ENCODE results near the gene ASTN2. TPM values are rescaled to one million over a fixed set of nuclear protein-coding genes. Genes with fewer than 3 reads are reported as not detected.

Gene ASTN2
- polyA plus RNA-seq, 1 experiment, result 12.8 TPM

DNA sequence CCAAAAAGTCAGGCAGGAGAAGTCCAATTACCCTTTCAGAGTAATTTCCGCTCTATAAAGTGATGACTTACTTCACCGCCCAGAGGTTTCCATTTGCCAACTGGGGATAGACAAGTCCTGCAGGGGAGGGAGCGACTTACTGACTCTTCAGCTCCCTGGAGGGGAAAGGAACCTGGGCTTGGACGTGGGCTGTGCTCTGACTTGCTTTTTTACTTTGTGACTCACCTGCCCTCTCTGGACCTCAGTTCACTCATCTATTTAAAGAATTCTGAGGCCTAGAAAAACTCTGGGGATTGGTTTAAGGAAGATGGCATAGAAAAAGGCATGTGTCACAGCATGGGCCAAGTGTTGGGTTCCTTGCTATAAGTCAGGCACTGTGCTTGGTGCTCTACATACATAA is 908.2 kb downstream of the ASTN2 start:
- no peak for TF ChIP-seq CTCF (IDR thresholded peaks at IDR 0.05; ENCODE audit: insufficient read depth, low read depth, low read length)
- ChIA-PET POLR2A (no interaction called here), CTCF (no interaction called here)
- Histone ChIP-seq H3K4me3 (ENCODE audit: low read depth, low read length) (no peak overlapping the region), H3K27me3 (ENCODE audit: control insufficient read depth, insufficient read depth, low read length) (no peaks in the 10 kb centered on the region), H3K36me3 (ENCODE audit: control insufficient read depth, insufficient read depth, low read length) (no peaks in the 10 kb centered on the region)
- DNase-seq (ENCODE audit: low read depth), result no peak

DNA sequence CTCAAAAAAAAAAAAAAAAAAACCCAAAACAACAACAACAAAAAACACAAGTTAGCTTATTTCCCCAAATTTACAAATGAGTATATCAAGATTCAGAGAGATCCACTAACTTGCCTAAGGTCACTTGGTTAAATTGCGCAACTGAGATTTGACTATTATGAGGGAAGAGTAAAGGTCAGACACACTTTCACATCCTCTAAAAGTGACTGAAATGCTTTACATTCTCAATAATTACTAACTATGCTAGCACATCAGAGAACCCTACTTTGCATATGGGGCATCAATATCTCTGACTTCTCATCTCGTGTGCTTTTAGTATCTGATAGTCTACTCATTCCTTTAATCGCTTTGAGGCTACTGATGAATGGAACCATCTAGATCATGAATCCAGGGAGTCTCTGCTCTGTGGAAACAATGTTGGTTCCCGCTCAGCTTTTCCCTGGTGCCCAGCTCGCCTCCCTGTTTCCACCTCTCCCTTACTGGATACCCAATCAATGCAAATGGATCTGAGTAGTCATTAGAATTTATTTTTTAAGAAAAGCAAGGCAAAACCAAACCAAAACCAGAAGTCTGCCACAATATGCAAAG is 909.9 kb downstream of the ASTN2 start:
- POLR2A ChIA-PET, result no interaction called here

GRCh38 chr9:116504081-116504480 is 910.8 kb downstream of the ASTN2 start:
- POLR2A ChIA-PET, result no interaction called here

More for the DNA sequence above, 909.9 kb downstream of the ASTN2 start:
- H3K27me3 ChIP-seq (ENCODE audit: control insufficient read depth, insufficient read depth, low read length), result no peaks in the 10 kb centered on the region
- DNase-seq (ENCODE audit: low read depth), result no peak
- H3K4me3 ChIP-seq (ENCODE audit: low read depth, low read length), result no peak overlapping the region
- CTCF ChIA-PET, result no interaction called here
- no peak for TF ChIP-seq CTCF (IDR thresholded peaks at IDR 0.05; ENCODE audit: insufficient read depth, low read depth, low read length)
- H3K36me3 ChIP-seq (ENCODE audit: control insufficient read depth, insufficient read depth, low read length), result no peaks in the 10 kb centered on the region

GRCh38 chr9:116502746-116503145 is 912.1 kb downstream of the ASTN2 start:
- POLR2A ChIA-PET, result no interaction called here
- CTCF ChIA-PET, result interaction anchor here (0.6 to 1.4 kb wide), 3 partner anchors 23 to 69 kb away, joined by 3 to 5 read pairs (median 3); no protein-coding TSS in a partner anchor
- no peak for TF ChIP-seq CTCF (IDR thresholded peaks at IDR 0.05; ENCODE audit: insufficient read depth, low read depth, low read length)
- no peak for DNase-seq (ENCODE audit: low read depth)
- Histone ChIP-seq H3K4me3 (ENCODE audit: low read depth, low read length) (no peak overlapping the region), H3K36me3 (ENCODE audit: control insufficient read depth, insufficient read depth, low read length) (no peaks in the 10 kb centered on the region), H3K27me3 (ENCODE audit: control insufficient read depth, insufficient read depth, low read length) (no peaks in the 10 kb centered on the region)

More at GRCh38 chr9:116504081-116504480, 910.8 kb downstream of the ASTN2 start:
- Histone ChIP-seq H3K36me3 (ENCODE audit: control insufficient read depth, insufficient read depth, low read length) (no peaks in the 10 kb centered on the region), H3K27me3 (ENCODE audit: control insufficient read depth, insufficient read depth, low read length) (no peaks in the 10 kb centered on the region), H3K4me3 (ENCODE audit: low read depth, low read length) (no peak overlapping the region)
- DNase-seq (ENCODE audit: low read depth), result no peak
- CTCF ChIA-PET, result interaction anchor here (1.2 to 1.4 kb wide), 2 partner anchors 10 to 68 kb away, joined by 4 to 5 read pairs; no protein-coding TSS in a partner anchor
- no peak for TF ChIP-seq CTCF (IDR thresholded peaks at IDR 0.05; ENCODE audit: insufficient read depth, low read depth, low read length)

- H3K4me3 ChIP-seq (ENCODE audit: low read depth, low read length), result no peak overlapping the region
- no peaks in the 10 kb centered on the region for H3K27me3 ChIP-seq (ENCODE audit: control insufficient read depth, insufficient read depth, low read length)
- TF ChIP-seq CTCF (IDR thresholded peaks at IDR 0.05; ENCODE audit: insufficient read depth, low read depth, low read length), result no peak
- CTCF ChIA-PET, result no interaction called here
- no peaks in the 10 kb centered on the region for H3K36me3 ChIP-seq (ENCODE audit: control insufficient read depth, insufficient read depth, low read length)
- DNase-seq (ENCODE audit: low read depth), result no peak
- POLR2A ChIA-PET, result no interaction called here
Observed at GRCh38 chr9:116501871-116502270, 913.0 kb downstream of the ASTN2 start.
